ENCODE results near the gene A2M. TPM values are rescaled to one million over a fixed set of nuclear protein-coding genes. Genes with fewer than 3 reads are reported as not detected.

The A2M gene
- total RNA-seq, 1 donor from 2014 or later: 4.2 TPM

- Histone ChIP-seq H3K4me2 (ENCODE audit: low read length) (no peak overlapping the region), H3K4me3 (ENCODE audit: insufficient read depth, low read depth, low read length) (no peak overlapping the region), H2AFZ (ENCODE audit: low read depth, low read length) (no peak overlapping the region), H3K9ac (ENCODE audit: low read length) (no peak overlapping the region), H3K36me3 (ENCODE audit: insufficient read depth, low read length) (no peaks in the 10 kb centered on the region), H4K20me1 (ENCODE audit: insufficient read depth, low read length) (no peaks in the 10 kb centered on the region), H3K4me1 (ENCODE audit: insufficient read depth, low read length) (no peaks in the 10 kb centered on the region), H3K27me3 (ENCODE audit: insufficient read depth, low read length) (no peaks in the 10 kb centered on the region), H3K27ac (ENCODE audit: low read depth, low read length) (no peak overlapping the region), H3K9me3 (ENCODE audit: insufficient read depth, low read depth, low read length) (no peaks in the 10 kb centered on the region), H3K79me2 (ENCODE audit: insufficient read depth, low read length) (no peaks in the 10 kb centered on the region)
- no peak for TF ChIP-seq EZH2 (IDR thresholded peaks at IDR 0.05; ENCODE audit: insufficient read depth, low read length)
- no peak for TF ChIP-seq CTCF (IDR thresholded peaks at IDR 0.05; ENCODE audit: insufficient read depth, low read depth, low read length)
- H3K27me3 Mint-ChIP-seq (ENCODE audit: low read depth, unreplicated experiment): no peaks in the 10 kb centered on the region
- no peak overlapping the region for H3K4me3 Mint-ChIP-seq (ENCODE audit: unreplicated experiment)
- FAIRE-seq: no peak
- no peaks in the 10 kb centered on the region for H3K36me3 Mint-ChIP-seq (ENCODE audit: low read depth, unreplicated experiment)
- peaks cover 3% of the 10 kb centered on the region for H3K9me3 Mint-ChIP-seq (ENCODE audit: unreplicated experiment)
- no peak for DNase-seq (ENCODE audit: low read depth)
- H3K4me1 Mint-ChIP-seq (ENCODE audit: low read depth, unreplicated experiment): no peaks in the 10 kb centered on the region
- no peak overlapping the region for H3K27ac Mint-ChIP-seq (ENCODE audit: unreplicated experiment)
These were observed 16.4 kb upstream of the A2M start for GRCh38 chr12:9132008-9132535.

- peaks cover 3% of the 10 kb centered on the region for H3K9me3 Mint-ChIP-seq (ENCODE audit: unreplicated experiment)
- no peak for FAIRE-seq
- no peak for TF ChIP-seq EZH2 (IDR thresholded peaks at IDR 0.05; ENCODE audit: insufficient read depth, low read length)
- TF ChIP-seq CTCF (IDR thresholded peaks at IDR 0.05; ENCODE audit: insufficient read depth, low read depth, low read length): no peak
These were observed 14.5 kb upstream of the A2M start for GRCh38 chr12:9130244-9130643.

GRCh38 chr12:9127936-9128663, 12.4 kb upstream of the A2M start:
- Histone ChIP-seq H3K27ac (ENCODE audit: low read depth, low read length) (no peak overlapping the region), H3K4me1 (ENCODE audit: insufficient read depth, low read length) (no peaks in the 10 kb centered on the region), H3K9ac (ENCODE audit: low read length) (no peak overlapping the region), H3K27me3 (ENCODE audit: insufficient read depth, low read length) (no peaks in the 10 kb centered on the region), H3K36me3 (ENCODE audit: insufficient read depth, low read length) (no peaks in the 10 kb centered on the region), H4K20me1 (ENCODE audit: insufficient read depth, low read length) (no peaks in the 10 kb centered on the region), H3K79me2 (ENCODE audit: insufficient read depth, low read length) (no peaks in the 10 kb centered on the region), H3K9me3 (ENCODE audit: insufficient read depth, low read depth, low read length) (no peaks in the 10 kb centered on the region), H3K4me2 (ENCODE audit: low read length) (no peak overlapping the region), H2AFZ (ENCODE audit: low read depth, low read length) (no peak overlapping the region), H3K4me3 (ENCODE audit: insufficient read depth, low read depth, low read length) (no peak overlapping the region)
- no peak for DNase-seq (ENCODE audit: low read depth)
- TF ChIP-seq CTCF (IDR thresholded peaks at IDR 0.05; ENCODE audit: insufficient read depth, low read depth, low read length): no peak
- no peak for TF ChIP-seq EZH2 (IDR thresholded peaks at IDR 0.05; ENCODE audit: insufficient read depth, low read length)
- Mint-ChIP-seq H3K4me3 (ENCODE audit: unreplicated experiment) (no peak overlapping the region), H3K9me3 (ENCODE audit: unreplicated experiment) (no peaks in the 10 kb centered on the region), H3K27me3 (ENCODE audit: low read depth, unreplicated experiment) (no peaks in the 10 kb centered on the region), H3K36me3 (ENCODE audit: low read depth, unreplicated experiment) (no peaks in the 10 kb centered on the region), H3K27ac (ENCODE audit: unreplicated experiment) (no peak overlapping the region), H3K4me1 (ENCODE audit: low read depth, unreplicated experiment) (no peaks in the 10 kb centered on the region)
- FAIRE-seq: no peak

More at GRCh38 chr12:9130244-9130643, 14.5 kb upstream of the A2M start:
- Histone ChIP-seq H3K4me3 (ENCODE audit: insufficient read depth, low read depth, low read length) (no peak overlapping the region), H3K27ac (ENCODE audit: low read depth, low read length) (no peak overlapping the region), H3K27me3 (ENCODE audit: insufficient read depth, low read length) (no peaks in the 10 kb centered on the region), H3K4me1 (ENCODE audit: insufficient read depth, low read length) (no peaks in the 10 kb centered on the region), H3K9me3 (ENCODE audit: insufficient read depth, low read depth, low read length) (no peaks in the 10 kb centered on the region), H4K20me1 (ENCODE audit: insufficient read depth, low read length) (no peaks in the 10 kb centered on the region), H3K79me2 (ENCODE audit: insufficient read depth, low read length) (no peaks in the 10 kb centered on the region), H3K36me3 (ENCODE audit: insufficient read depth, low read length) (no peaks in the 10 kb centered on the region), H3K4me2 (ENCODE audit: low read length) (no peak overlapping the region), H2AFZ (ENCODE audit: low read depth, low read length) (no peak overlapping the region), H3K9ac (ENCODE audit: low read length) (no peak overlapping the region)
- Mint-ChIP-seq H3K36me3 (ENCODE audit: low read depth, unreplicated experiment) (no peaks in the 10 kb centered on the region), H3K4me1 (ENCODE audit: low read depth, unreplicated experiment) (no peaks in the 10 kb centered on the region), H3K4me3 (ENCODE audit: unreplicated experiment) (no peak overlapping the region), H3K27me3 (ENCODE audit: low read depth, unreplicated experiment) (no peaks in the 10 kb centered on the region), H3K27ac (ENCODE audit: unreplicated experiment) (no peak overlapping the region)
- no peak for DNase-seq (ENCODE audit: low read depth)
